ENCODE measurements around the gene XPA. TPM values are rescaled to one million over a fixed set of nuclear protein-coding genes. Genes with fewer than 3 reads are reported as not detected.

The XPA gene
- total and polyA plus RNA-seq, 2 of the 13 experiments (the other 11 are each of a cell fraction or from before 2014, with no cell fraction given) = 2.3 to 15.2 TPM

DNA sequence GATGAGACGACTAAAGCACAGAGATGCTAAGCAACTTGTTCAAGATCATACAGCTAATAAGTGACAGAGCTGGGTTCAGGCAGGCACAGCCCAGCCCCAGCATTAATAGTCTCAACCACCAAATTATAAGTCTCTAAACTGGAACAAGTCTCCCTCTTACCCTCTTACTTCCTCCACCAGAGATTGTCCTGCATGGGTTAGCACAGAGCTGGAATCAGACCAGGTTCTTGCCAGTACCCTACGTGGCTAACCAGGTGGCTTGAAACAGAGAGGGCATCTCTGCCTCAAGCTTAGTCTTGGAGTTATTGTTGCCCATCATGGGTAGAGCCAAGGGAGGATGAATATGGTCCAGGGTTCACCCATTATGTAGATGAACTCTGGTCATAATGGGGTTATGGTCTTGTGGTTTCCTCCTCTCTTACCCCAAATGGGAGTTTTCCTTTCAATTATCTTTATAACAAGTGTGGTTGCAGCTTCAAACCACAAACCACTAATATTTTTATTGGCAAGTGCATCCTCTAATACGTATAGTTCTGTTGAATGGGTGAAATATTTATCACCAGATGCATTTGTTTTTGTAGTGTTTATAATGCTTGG lies 8.3 kb upstream of the XPA start (continued):
- no peak for TF ChIP-seq KIAA2018 (CRISPR knock-in tag; IDR thresholded peaks at IDR 0.05; ENCODE audit: borderline replicate concordance)
- TF ChIP-seq, protein P1, sequence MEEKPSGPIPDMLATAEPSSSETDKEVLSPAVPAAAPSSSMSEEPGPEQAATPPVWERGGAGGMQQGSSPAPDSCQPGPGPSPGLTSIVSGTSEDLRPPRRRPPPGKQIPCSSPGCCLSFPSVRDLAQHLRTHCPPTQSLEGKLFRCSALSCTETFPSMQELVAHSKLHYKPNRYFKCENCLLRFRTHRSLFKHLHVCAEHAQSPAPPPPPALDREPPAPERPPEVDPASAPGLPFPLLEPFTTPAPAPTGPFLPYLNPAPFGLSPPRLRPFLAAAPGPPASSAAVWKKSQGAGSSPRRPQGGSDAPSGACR (CRISPR knock-in tag; IDR thresholded peaks at IDR 0.05) = no peak
- no peak for TF ChIP-seq RFX5 (IDR thresholded peaks at IDR 0.05; ENCODE audit: low read depth, low read length)
- no peak for TF ChIP-seq MIER2 (CRISPR knock-in tag; IDR thresholded peaks at IDR 0.05)
- TF ChIP-seq ESRRA (CRISPR knock-in tag; IDR thresholded peaks at IDR 0.05; ENCODE audit: low read depth) = no peak
- TF ChIP-seq ZNF274 (CRISPR knock-in tag; IDR thresholded peaks at IDR 0.05) = no peak
- TF ChIP-seq ZNF614 (CRISPR knock-in tag; IDR thresholded peaks at IDR 0.05; ENCODE audit: borderline replicate concordance) = no peak

Data from HepG2 (cell line).